GM19240 (cell line): ENCODE data around the gene OOSP1.
"Not testable (repeated sequence)": the region's sequence is repeated elsewhere in the genome, so short reads cannot be mapped to it uniquely, and the experiment has no call there.

Experiments
- DNase-seq: peaks from one replicate; pipeline ENCODE4 v3.0.0; 2011; ENCODE audit warnings: low spot score; ENCODE audit not compliant: insufficient read length

OOSP1 gene

GRCh38 chr11:59960502-59961381 is 22.5 kb downstream of the OOSP1 start:
- DNase-seq = no peak

- no peak for DNase-seq
Measured at GRCh38 chr11:59962107-59962482, 23.9 kb downstream of the OOSP1 start.

GRCh38 chr11:59963733-59964132 is 25.5 kb downstream of the OOSP1 start, which contains the start of gene OOSP4A:
Gene OOSP4A, plus strand, starts transcription at chr11:59964033. Its CDS starts 0 bp downstream, at chr11:59964033.
- no peak for DNase-seq

GRCh38 chr11:59965424-59965823 is 27.2 kb downstream of the OOSP1 start:
- DNase-seq = no peak

GRCh38 chr11:59966201-59966600 is 28.0 kb downstream of the OOSP1 start:
- DNase-seq = no peak

- DNase-seq = no peak
Measured at GRCh38 chr11:59967677-59968394, 29.6 kb downstream of the OOSP1 start.

GRCh38 chr11:59968395-59968783 is 30.2 kb downstream of the OOSP1 start:
- DNase-seq = no peak

- no peak for DNase-seq
Measured at GRCh38 chr11:59973097-59973496, 34.9 kb downstream of the OOSP1 start.

- no peak for DNase-seq
Measured at GRCh38 chr11:59981106-59981770, 43.0 kb downstream of the OOSP1 start.

- DNase-seq = not testable (repeated sequence)
Measured at GRCh38 chr11:59982037-59982436, 43.8 kb downstream of the OOSP1 start.

- DNase-seq = no peak
Measured at GRCh38 chr11:59983212-59983611, 45.0 kb downstream of the OOSP1 start.

GRCh38 chr11:59984368-59984767 is 46.1 kb downstream of the OOSP1 start:
- no peak for DNase-seq

GRCh38 chr11:59990421-59990820 is 52.2 kb downstream of the OOSP1 start:
- no peak for DNase-seq

GRCh38 chr11:59992425-59992824 is 54.2 kb downstream of the OOSP1 start:
- DNase-seq = no peak

- no peak for DNase-seq
Measured at GRCh38 chr11:59997800-59998199, 59.6 kb downstream of the OOSP1 start.

- DNase-seq = no peak
Measured at GRCh38 chr11:59999691-60000090, 61.5 kb downstream of the OOSP1 start.

GRCh38 chr11:60003729-60004128 is 65.5 kb downstream of the OOSP1 start:
- DNase-seq = no peak

GRCh38 chr11:60005360-60005759 is 67.1 kb downstream of the OOSP1 start:
- no peak for DNase-seq
